ENCODE measurements around the gene KCNK3. TPM values are rescaled to one million over a fixed set of nuclear protein-coding genes. Genes with fewer than 3 reads are reported as not detected.
A peak's percentile ranks its signal among the peaks of the same experiment; 100 is the strongest.

The KCNK3 gene
- total RNA-seq, 1 donor from 2014 or later = not detected

- H3K4me3 Mint-ChIP-seq (ENCODE audit: unreplicated experiment) = no peak overlapping the region
- H3K4me1 Mint-ChIP-seq (ENCODE audit: unreplicated experiment) = peaks cover 18% of the 10 kb centered on the region
- H3K9me3 Mint-ChIP-seq (ENCODE audit: unreplicated experiment) = no peaks in the 10 kb centered on the region
- no peaks in the 10 kb centered on the region for H3K36me3 Mint-ChIP-seq (ENCODE audit: low read depth, unreplicated experiment)
- H3K27me3 Mint-ChIP-seq (ENCODE audit: unreplicated experiment) = peaks cover 20% of the 10 kb centered on the region
- no peak overlapping the region for H3K27ac Mint-ChIP-seq (ENCODE audit: unreplicated experiment)
- DNase-seq (ENCODE audit: low spot score) = no peak
- TF ChIP-seq, protein P1, sequence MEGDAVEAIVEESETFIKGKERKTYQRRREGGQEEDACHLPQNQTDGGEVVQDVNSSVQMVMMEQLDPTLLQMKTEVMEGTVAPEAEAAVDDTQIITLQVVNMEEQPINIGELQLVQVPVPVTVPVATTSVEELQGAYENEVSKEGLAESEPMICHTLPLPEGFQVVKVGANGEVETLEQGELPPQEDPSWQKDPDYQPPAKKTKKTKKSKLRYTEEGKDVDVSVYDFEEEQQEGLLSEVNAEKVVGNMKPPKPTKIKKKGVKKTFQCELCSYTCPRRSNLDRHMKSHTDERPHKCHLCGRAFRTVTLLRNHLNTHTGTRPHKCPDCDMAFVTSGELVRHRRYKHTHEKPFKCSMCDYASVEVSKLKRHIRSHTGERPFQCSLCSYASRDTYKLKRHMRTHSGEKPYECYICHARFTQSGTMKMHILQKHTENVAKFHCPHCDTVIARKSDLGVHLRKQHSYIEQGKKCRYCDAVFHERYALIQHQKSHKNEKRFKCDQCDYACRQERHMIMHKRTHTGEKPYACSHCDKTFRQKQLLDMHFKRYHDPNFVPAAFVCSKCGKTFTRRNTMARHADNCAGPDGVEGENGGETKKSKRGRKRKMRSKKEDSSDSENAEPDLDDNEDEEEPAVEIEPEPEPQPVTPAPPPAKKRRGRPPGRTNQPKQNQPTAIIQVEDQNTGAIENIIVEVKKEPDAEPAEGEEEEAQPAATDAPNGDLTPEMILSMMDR (IDR thresholded peaks at IDR 0.05; ENCODE audit: unreplicated experiment) = no peak
Measured at GRCh38 chr2:26683583-26683982, 8.9 kb upstream of the KCNK3 start.

DNA sequence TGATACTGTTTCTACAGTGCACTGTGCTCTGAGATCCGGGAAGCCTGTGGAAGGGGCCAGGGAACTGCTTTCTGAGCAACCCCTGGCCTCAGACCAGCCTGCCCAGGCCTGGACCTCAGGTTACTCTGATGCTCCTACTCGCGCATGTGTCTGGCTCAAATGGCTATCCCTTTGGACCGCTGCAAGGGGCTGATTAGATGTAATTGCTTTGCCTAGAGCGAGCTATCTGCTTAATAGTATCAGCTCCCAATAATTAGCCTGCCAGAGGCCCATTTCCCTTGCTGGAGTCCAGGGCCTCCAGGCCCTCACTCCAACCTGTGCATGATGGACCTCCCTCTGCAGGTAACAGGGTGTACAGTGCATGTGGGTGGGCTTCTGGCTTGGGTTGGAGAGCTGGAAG lies 7.2 kb upstream of the KCNK3 start:
- TF ChIP-seq, protein P1 (IDR thresholded peaks at IDR 0.05; ENCODE audit: unreplicated experiment) = no peak
- Mint-ChIP-seq H3K36me3 (ENCODE audit: low read depth, unreplicated experiment) (no peaks in the 10 kb centered on the region), H3K4me1 (ENCODE audit: unreplicated experiment) (peaks cover 18% of the 10 kb centered on the region), H3K4me3 (ENCODE audit: unreplicated experiment) (no peak overlapping the region), H3K27ac (ENCODE audit: unreplicated experiment) (peak overlapping the region; percentile 86), H3K27me3 (ENCODE audit: unreplicated experiment) (peaks cover 17% of the 10 kb centered on the region), H3K9me3 (ENCODE audit: unreplicated experiment) (no peaks in the 10 kb centered on the region)
- DNase-seq (ENCODE audit: low spot score) = no peak

DNA sequence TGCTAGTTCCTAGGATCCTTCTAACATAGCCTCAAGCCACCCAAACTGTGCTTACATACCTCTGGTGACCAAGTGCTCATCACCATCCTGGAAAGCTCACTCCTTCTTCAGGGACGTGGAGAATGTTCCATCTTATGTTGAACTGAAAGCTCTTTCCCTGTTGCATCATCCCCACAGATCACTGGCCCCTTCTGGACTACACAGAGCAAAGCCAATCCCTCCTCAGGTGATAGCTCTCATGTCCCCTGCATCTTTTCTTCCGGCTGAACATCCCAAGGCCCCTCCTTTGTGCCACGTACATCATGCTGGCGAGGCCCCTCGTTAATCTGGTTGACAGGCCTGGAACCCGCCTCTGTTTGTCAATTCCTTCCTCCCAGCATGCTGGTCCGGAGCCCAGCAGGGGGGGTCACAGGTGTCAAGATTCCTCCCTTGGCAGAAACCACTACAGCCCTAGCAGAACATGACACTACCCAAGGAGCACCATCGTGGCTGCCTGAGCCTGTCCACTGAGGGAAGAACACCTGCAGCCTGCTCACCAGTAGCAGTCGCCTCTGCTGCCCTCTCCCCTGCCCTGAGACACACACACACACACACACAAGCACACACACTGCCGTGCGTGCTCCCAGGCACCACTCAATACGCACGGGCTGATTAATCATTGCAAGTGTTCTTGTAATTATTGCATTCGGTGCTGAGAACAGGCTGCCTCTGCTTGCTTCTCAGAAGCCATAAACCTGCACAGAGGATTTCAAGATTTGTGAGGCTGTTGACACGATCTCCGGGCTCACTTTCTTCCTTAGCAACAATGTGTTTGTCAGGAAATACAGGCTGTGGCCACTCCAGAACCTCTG lies 6.3 kb upstream of the KCNK3 start:
- DNase-seq (ENCODE audit: low spot score) = peak; percentile 31
- Mint-ChIP-seq H3K4me1 (ENCODE audit: unreplicated experiment) (peaks cover 18% of the 10 kb centered on the region), H3K4me3 (ENCODE audit: unreplicated experiment) (no peak overlapping the region), H3K27me3 (ENCODE audit: unreplicated experiment) (peaks cover 19% of the 10 kb centered on the region), H3K36me3 (ENCODE audit: low read depth, unreplicated experiment) (no peaks in the 10 kb centered on the region), H3K9me3 (ENCODE audit: unreplicated experiment) (no peaks in the 10 kb centered on the region), H3K27ac (ENCODE audit: unreplicated experiment) (peak overlapping the region; percentile 86)
- TF ChIP-seq, protein P1 (IDR thresholded peaks at IDR 0.05; ENCODE audit: unreplicated experiment) = no peak

DNA sequence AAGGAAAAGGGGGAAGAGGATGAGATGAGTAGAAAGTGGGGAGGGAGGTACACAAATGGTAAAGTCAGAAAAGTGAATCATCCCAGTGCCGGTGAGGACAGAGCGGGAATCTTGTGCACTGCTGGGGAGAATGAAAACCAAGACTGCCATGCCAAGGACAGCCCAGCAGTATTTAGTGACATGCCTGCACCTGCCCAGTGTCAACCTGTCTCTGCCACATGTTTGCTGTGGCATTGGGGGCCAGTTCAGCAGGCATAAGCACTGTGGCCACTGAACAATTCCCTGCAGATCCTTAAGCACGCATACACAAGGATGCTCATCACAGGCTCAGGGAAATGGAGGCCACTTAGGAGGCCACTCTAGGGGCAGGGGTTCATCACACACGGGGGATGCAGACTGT lies 5.2 kb upstream of the KCNK3 start:
- Mint-ChIP-seq H3K4me3 (ENCODE audit: unreplicated experiment) (no peak overlapping the region), H3K4me1 (ENCODE audit: unreplicated experiment) (peaks cover 18% of the 10 kb centered on the region), H3K27ac (ENCODE audit: unreplicated experiment) (peak overlapping the region; percentile 86), H3K9me3 (ENCODE audit: unreplicated experiment) (no peaks in the 10 kb centered on the region), H3K36me3 (ENCODE audit: low read depth, unreplicated experiment) (no peaks in the 10 kb centered on the region), H3K27me3 (ENCODE audit: unreplicated experiment) (peaks cover 20% of the 10 kb centered on the region)
- TF ChIP-seq, protein P1 (IDR thresholded peaks at IDR 0.05; ENCODE audit: unreplicated experiment) = no peak
- no peak for DNase-seq (ENCODE audit: low spot score)

- H3K9me3 Mint-ChIP-seq (ENCODE audit: unreplicated experiment) = no peaks in the 10 kb centered on the region
- H3K27me3 Mint-ChIP-seq (ENCODE audit: unreplicated experiment) = peaks cover 19% of the 10 kb centered on the region
- H3K36me3 Mint-ChIP-seq (ENCODE audit: low read depth, unreplicated experiment) = no peaks in the 10 kb centered on the region
- DNase-seq (ENCODE audit: low spot score) = no peak
- H3K4me3 Mint-ChIP-seq (ENCODE audit: unreplicated experiment) = no peak overlapping the region
- H3K27ac Mint-ChIP-seq (ENCODE audit: unreplicated experiment) = no peak overlapping the region
- TF ChIP-seq, protein P1 (IDR thresholded peaks at IDR 0.05; ENCODE audit: unreplicated experiment) = no peak
- H3K4me1 Mint-ChIP-seq (ENCODE audit: unreplicated experiment) = peaks cover 18% of the 10 kb centered on the region
Measured at GRCh38 chr2:26687801-26688200, 4.7 kb upstream of the KCNK3 start.
